Aorta (tissue), 5 donors: Measurements from ENCODE around the gene HPCAL1. TPM values are rescaled to one million over a fixed set of nuclear protein-coding genes. Genes with fewer than 3 reads are reported as not detected.
A peak's percentile ranks its signal among the peaks of the same experiment; 100 is the strongest.

Experiments
- ATAC-seq: fragments of 200-7000 bp; cut with Tn5 transposase; one replicate; pipeline ENCODE4 v1.9.1; 2022; ENCODE audit warnings: moderate library complexity; ENCODE audit not compliant: low FRiP score
- DNase-seq, 2 donors: peaks; one replicate each; pipeline ENCODE4 v3.0.0-alpha.2; 2020
- H3K27ac ChIP-seq, 2 donors: one replicate each; pipeline ENCODE4 v1.5.1; 2013; ENCODE audit warnings: low read length in 2 of 2, mild to moderate bottlenecking in 2 of 2, moderate library complexity in 2 of 2, control low read depth in 1 of 2, inconsistent platforms in 1 of 2, low read depth in 1 of 2
- H3K27me3 ChIP-seq, 2 donors: one replicate each; pipeline ENCODE4 v1.6.1; 2013; ENCODE audit warnings: control low read depth in 1 of 2, low read length in 1 of 2, mild to moderate bottlenecking in 1 of 2, moderate library complexity in 1 of 2; ENCODE audit not compliant: insufficient read depth in 2 of 2, control insufficient read depth in 1 of 2
- H3K36me3 ChIP-seq, 2 donors: one replicate each; pipeline ENCODE4 v1.6.1; 2013; ENCODE audit warnings: control low read depth in 1 of 2, low read length in 1 of 2, mild to moderate bottlenecking in 1 of 2; ENCODE audit not compliant: insufficient read depth in 2 of 2, control insufficient read depth in 1 of 2
- H3K4me1 ChIP-seq, 2 donors: one replicate each; pipeline ENCODE4 v1.6.1; 2013; ENCODE audit warnings: low read length in 2 of 2, control low read depth in 1 of 2, mild to moderate bottlenecking in 1 of 2, moderate library complexity in 1 of 2; ENCODE audit not compliant: insufficient read depth in 2 of 2, control insufficient read depth in 1 of 2
- H3K4me3 ChIP-seq, 2 donors: one replicate each; pipeline ENCODE4 v1.5.1; 2013; ENCODE audit warnings: low read length in 2 of 2, control low read depth in 1 of 2, mild to moderate bottlenecking in 1 of 2
- H3K9me3 ChIP-seq: one replicate; pipeline ENCODE4 v1.6.1; 2013; ENCODE audit warnings: mild to moderate bottlenecking, low read length; ENCODE audit not compliant: control insufficient read depth
- WGBS, 2 donors: extraction: QIAGEN DNeasy Blood & Tissue Kit; methylation state at CpG; one replicate each; pipeline ENCODE4 v1.1.7; 2013; 5-methylcytosine and 5-hydroxymethylcytosine counted together
- intact Hi-C, 2 donors: fragments of 100-400 bp; cut with DNase I; formaldehyde crosslinking; loops; one replicate each; pipeline versions ENCODE4 v1.14.2 to v1.15.0; 2022
- polyA plus RNA-seq, 2 donors: library from polyadenylated mRNA; stranded (reverse); fragments of 200-250 nt; gene quantifications; one replicate each; pipeline ENCODE4 v1.2.3, GENCODE V29; 2013
- total RNA-seq, 2 donors: library from RNA; stranded (reverse); fragmentation: NEBNext Ultra II Directional; extraction: Animal tissue kit (Norgen Biotek cat#: 25700); gene quantifications; one replicate each; pipeline ENCODE4 v1.2.1, GENCODE V29; 2021
- donor health status: healthy with polysubstance abuse.
- donor health status: Bipolar disorder and iron deficiency.
- donor health status: DM: no; HTN: no; CAD: no.
- donor health status: DM: no; HTN: no; CAD: no.
- donor health status: DM: yes; HTN: yes; CAD: no.

Gene HPCAL1
- total and polyA plus RNA-seq, 4 donors, result 21.4 to 39.9 (median 25.3) TPM

GRCh38 chr2:10352361-10352760 lies 49.7 kb downstream of the HPCAL1 start:
- no peak for ATAC-seq
- Histone ChIP-seq H3K27ac (no peak overlapping the region), H3K27me3 (no peaks in the 10 kb centered on the region), H3K4me1 (no peaks in the 10 kb centered on the region), H3K36me3 (no peaks in the 10 kb centered on the region), H3K4me3 (no peak overlapping the region), H3K9me3 (no peaks in the 10 kb centered on the region)
- DNase-seq, result peak in 1 of 2 donors; percentile 37
- WGBS, 2 donors, result 63 to 67% methylated on average over 5 of the region's 5 CpGs
- intact Hi-C loops, result no loop called here

GRCh38 chr2:10352972-10353371 lies 50.3 kb downstream of the HPCAL1 start:
- Histone ChIP-seq H3K9me3 (no peaks in the 10 kb centered on the region), H3K4me1 (no peaks in the 10 kb centered on the region), H3K27me3 (no peaks in the 10 kb centered on the region), H3K4me3 (no peak overlapping the region), H3K27ac (no peak overlapping the region), H3K36me3 (no peaks in the 10 kb centered on the region)
- no peak for ATAC-seq
- intact Hi-C loops, result no loop called here
- DNase-seq, result peak in 1 of 2 donors; percentile 27
- WGBS, 2 donors, result 96% methylated on average over 7 of the region's 7 CpGs

GRCh38 chr2:10353931-10354330 lies 51.2 kb downstream of the HPCAL1 start:
- 95 to 97% methylated on average over 9 of the region's 9 CpGs for WGBS, 2 donors
- ATAC-seq, result no peak
- intact Hi-C loops, result no loop called here

GRCh38 chr2:10354399-10354798 lies 51.7 kb downstream of the HPCAL1 start:
- Histone ChIP-seq H3K27ac (no peak overlapping the region), H3K27me3 (no peaks in the 10 kb centered on the region), H3K4me1 (no peaks in the 10 kb centered on the region), H3K4me3 (no peak overlapping the region), H3K9me3 (no peaks in the 10 kb centered on the region), H3K36me3 (no peaks in the 10 kb centered on the region)
- WGBS, 2 donors, result 93 to 94% methylated on average over 10 of the region's 10 CpGs
- DNase-seq (peak in 1 of 2 donors; percentile 36), ATAC-seq (no peak)
- intact Hi-C loops, result no loop called here

More at GRCh38 chr2:10353931-10354330, 51.2 kb downstream of the HPCAL1 start:
- H3K27ac ChIP-seq, result no peak overlapping the region
- H3K9me3 ChIP-seq, result no peaks in the 10 kb centered on the region
- H3K27me3 ChIP-seq, result no peaks in the 10 kb centered on the region
- H3K4me1 ChIP-seq, result no peaks in the 10 kb centered on the region
- no peak overlapping the region for H3K4me3 ChIP-seq
- no peaks in the 10 kb centered on the region for H3K36me3 ChIP-seq
- DNase-seq, result peak in 1 of 2 donors; percentile 33

GRCh38 chr2:10355471-10356438 lies 53.1 kb downstream of the HPCAL1 start:
- no peak for ATAC-seq
- WGBS, 2 donors, result 96% methylated on average over 16 of the region's 16 CpGs
- H3K27ac ChIP-seq, result no peak overlapping the region
- H3K4me1 ChIP-seq, result no peaks in the 10 kb centered on the region
- intact Hi-C loops, result no loop called here
- peak in 1 of 2 donors; percentile 36 for DNase-seq
- no peaks in the 10 kb centered on the region for H3K27me3 ChIP-seq
- no peak overlapping the region for H3K4me3 ChIP-seq
- no peaks in the 10 kb centered on the region for H3K36me3 ChIP-seq
- no peaks in the 10 kb centered on the region for H3K9me3 ChIP-seq

GRCh38 chr2:10356439-10356811 lies 53.7 kb downstream of the HPCAL1 start:
- no peak for ATAC-seq

GRCh38 chr2:10357193-10358169 lies 54.8 kb downstream of the HPCAL1 start:
- intact Hi-C loops, result no loop called here
- H3K4me1 ChIP-seq, result no peaks in the 10 kb centered on the region
- DNase-seq (no peak), ATAC-seq (no peak)
- no peaks in the 10 kb centered on the region for H3K27me3 ChIP-seq
- WGBS, 2 donors, result 87 to 93% methylated on average over 23 to 24 of the region's 24 CpGs
- H3K27ac ChIP-seq, result no peak overlapping the region
- no peaks in the 10 kb centered on the region for H3K36me3 ChIP-seq
- H3K9me3 ChIP-seq, result no peaks in the 10 kb centered on the region
- H3K4me3 ChIP-seq, result no peak overlapping the region

More at GRCh38 chr2:10356439-10356811, 53.7 kb downstream of the HPCAL1 start:
- peak in 1 of 2 donors; percentile 75 for DNase-seq
- Histone ChIP-seq H3K36me3 (no peaks in the 10 kb centered on the region), H3K4me1 (no peaks in the 10 kb centered on the region), H3K4me3 (no peak overlapping the region), H3K27ac (no peak overlapping the region), H3K9me3 (no peaks in the 10 kb centered on the region), H3K27me3 (no peaks in the 10 kb centered on the region)
- 88 to 90% methylated on average over 8 of the region's 8 CpGs for WGBS, 2 donors
- intact Hi-C loops, result no loop called here

GRCh38 chr2:10359246-10359645 lies 56.5 kb downstream of the HPCAL1 start:
- 94 to 95% methylated on average over 8 of the region's 8 CpGs for WGBS, 2 donors

More at GRCh38 chr2:10359246-10359645, 56.5 kb downstream of the HPCAL1 start:
- no peaks in the 10 kb centered on the region for H3K4me1 ChIP-seq
- no peak for DNase-seq
- H3K27ac ChIP-seq, result no peak overlapping the region
- intact Hi-C loops, result no loop called here
- no peak overlapping the region for H3K4me3 ChIP-seq
- H3K9me3 ChIP-seq, result no peaks in the 10 kb centered on the region
- no peaks in the 10 kb centered on the region for H3K27me3 ChIP-seq
- no peak for ATAC-seq
- no peaks in the 10 kb centered on the region for H3K36me3 ChIP-seq
